ENCODE results near the gene KRTAP2-4. TPM values are rescaled to one million over a fixed set of nuclear protein-coding genes. Genes with fewer than 3 reads are reported as not detected.
A peak's percentile ranks its signal among the peaks of the same experiment; 100 is the strongest.

KRTAP2-4 gene
- total and polyA plus RNA-seq, 2 of the 13 experiments (the other 11 are each of a cell fraction or from before 2014, with no cell fraction given) = not detected

DNA sequence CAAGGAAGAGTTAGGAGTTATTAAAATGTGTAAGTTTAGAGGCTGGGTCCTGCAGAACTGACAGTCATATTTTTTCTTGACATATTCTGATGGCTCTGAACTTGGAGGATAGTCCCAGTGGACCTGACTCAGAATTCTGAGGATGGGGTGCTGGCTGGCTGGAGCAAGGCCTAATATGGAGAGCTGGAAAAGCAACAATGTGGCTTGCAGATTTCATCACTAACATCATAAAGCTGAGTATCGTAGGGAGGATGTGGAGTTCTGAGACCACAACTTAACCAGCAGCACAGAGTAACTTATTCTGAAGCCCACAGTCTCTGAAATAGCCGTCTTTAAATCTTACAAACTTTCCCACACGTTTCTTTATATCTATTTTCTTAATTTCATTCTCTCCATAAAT is 41.0 kb downstream of the KRTAP2-4 start:
- Histone ChIP-seq H3K4me2 (ENCODE audit: low read depth, low read length) (no peak overlapping the region), H4K20me1 (ENCODE audit: insufficient read depth, low read length) (no peaks in the 10 kb centered on the region), H3K27me3 (ENCODE audit: control insufficient read depth in 1 of 2, insufficient read depth in 2 of 2, low read length in 2 of 2) (no peaks in the 10 kb centered on the region; a peak in 1 of 5 replicates), H2AFZ (ENCODE audit: low read length) (no peak overlapping the region), H3K4me1 (ENCODE audit: insufficient read depth, low read length) (peaks cover 8% of the 10 kb centered on the region; the same call in 1 of the 2 replicates), H3K9ac (ENCODE audit: insufficient read depth, low read depth, low read length) (no peak overlapping the region), H3K27ac (ENCODE audit: extremely low read length, insufficient read depth, low read length) (no peak overlapping the region), H3K4me3 (replicated peaks in 1 of 3; ENCODE audit: insufficient read depth in 1 of 3, low read depth in 2 of 3, low read length in 3 of 3) (no peak overlapping the region), H3K36me3 (replicated peaks in 1 of 2; ENCODE audit: control insufficient read depth in 1 of 2, insufficient read depth in 2 of 2, low read length in 2 of 2) (no peaks in the 10 kb centered on the region), H3K9me3 (ENCODE audit: low read length) (no peaks in the 10 kb centered on the region; the same call in 1 of the 2 replicates), H3K79me2 (ENCODE audit: insufficient read depth, low read length) (no peaks in the 10 kb centered on the region)
- TF ChIP-seq ARNT2 (CRISPR knock-in tag; IDR thresholded peaks at IDR 0.05; ENCODE audit: low read depth) = no peak
- no peak for TF ChIP-seq ZKSCAN1 (IDR thresholded peaks at IDR 0.05; ENCODE audit: low read length)
- TF ChIP-seq, protein P1, sequence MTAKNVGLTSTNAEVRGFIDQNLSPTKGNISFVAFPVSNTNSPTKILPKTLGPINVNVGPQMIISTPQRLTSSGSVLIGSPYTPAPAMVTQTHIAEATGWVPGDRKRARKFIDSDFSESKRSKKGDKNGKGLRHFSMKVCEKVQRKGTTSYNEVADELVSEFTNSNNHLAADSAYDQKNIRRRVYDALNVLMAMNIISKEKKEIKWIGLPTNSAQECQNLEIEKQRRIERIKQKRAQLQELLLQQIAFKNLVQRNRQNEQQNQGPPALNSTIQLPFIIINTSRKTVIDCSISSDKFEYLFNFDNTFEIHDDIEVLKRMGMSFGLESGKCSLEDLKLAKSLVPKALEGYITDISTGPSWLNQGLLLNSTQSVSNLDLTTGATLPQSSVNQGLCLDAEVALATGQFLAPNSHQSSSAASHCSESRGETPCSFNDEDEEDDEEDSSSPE (CRISPR knock-in tag; IDR thresholded peaks at IDR 0.05) = no peak
- TF ChIP-seq, protein P2, sequence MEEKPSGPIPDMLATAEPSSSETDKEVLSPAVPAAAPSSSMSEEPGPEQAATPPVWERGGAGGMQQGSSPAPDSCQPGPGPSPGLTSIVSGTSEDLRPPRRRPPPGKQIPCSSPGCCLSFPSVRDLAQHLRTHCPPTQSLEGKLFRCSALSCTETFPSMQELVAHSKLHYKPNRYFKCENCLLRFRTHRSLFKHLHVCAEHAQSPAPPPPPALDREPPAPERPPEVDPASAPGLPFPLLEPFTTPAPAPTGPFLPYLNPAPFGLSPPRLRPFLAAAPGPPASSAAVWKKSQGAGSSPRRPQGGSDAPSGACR (CRISPR knock-in tag; IDR thresholded peaks at IDR 0.05) = no peak
- POLR2A ChIA-PET = no interaction called here
- FAIRE-seq (no peak), ATAC-seq (no peak), DNase-seq (ENCODE audit: low spot score) (no peak)
- in situ Hi-C loops (cut with HindIII; ENCODE audit: extremely low pct_ligation_motif_present, low pct_unique_long_range_greater_than_20kb) (no loop called here), intact Hi-C loops (cut with micrococcal nuclease; ENCODE audit: unreplicated experiment) (no loop called here)
- BruUV-seq (replicated peaks) = no TSS peak
- 45% methylated on average over 3 of the region's 3 CpGs for WGBS (ENCODE audit: low lambda C conversion rate)
- CTCF ChIA-PET (ENCODE audit: low intra/inter-chr PET ratio, low total read pairs) = no interaction called here

DNA sequence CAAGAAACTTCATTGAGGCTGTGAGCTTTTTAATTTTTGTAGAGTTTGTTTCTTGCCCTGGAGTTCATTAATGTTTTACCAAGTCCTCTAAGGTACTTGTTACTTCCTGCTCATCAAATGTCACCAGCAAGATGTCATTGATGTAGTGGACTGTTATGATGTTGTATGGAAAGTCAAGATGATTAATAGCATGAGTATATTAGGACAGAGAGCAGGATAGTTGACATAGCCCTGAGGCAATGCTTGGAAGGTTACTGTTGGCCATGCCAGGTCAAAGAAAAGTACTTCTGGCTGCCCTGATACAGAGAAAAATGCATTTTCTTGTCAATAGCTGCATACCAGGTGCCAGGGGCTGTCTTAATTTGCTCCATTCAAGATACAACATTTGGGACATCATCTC is 45.3 kb downstream of the KRTAP2-4 start:
- ATAC-seq (no peak), DNase-seq (ENCODE audit: low spot score) (peak; percentile 64), FAIRE-seq (no peak)
- intact Hi-C loops (cut with micrococcal nuclease; ENCODE audit: unreplicated experiment) (no loop called here), in situ Hi-C loops (cut with HindIII; ENCODE audit: extremely low pct_ligation_motif_present, low pct_unique_long_range_greater_than_20kb) (no loop called here)
- Histone ChIP-seq H3K4me2 (ENCODE audit: low read depth, low read length) (no peak overlapping the region), H4K20me1 (ENCODE audit: insufficient read depth, low read length) (no peaks in the 10 kb centered on the region), H3K9me3 (ENCODE audit: low read length) (no peaks in the 10 kb centered on the region; the same call in 1 of the 2 replicates), H3K4me1 (ENCODE audit: insufficient read depth, low read length) (peaks cover 34% of the 10 kb centered on the region), H3K27ac (ENCODE audit: extremely low read length, insufficient read depth, low read length) (no peak overlapping the region), H3K27me3 (ENCODE audit: control insufficient read depth in 1 of 2, insufficient read depth in 2 of 2, low read length in 2 of 2) (no peaks in the 10 kb centered on the region; a peak in 1 of 5 replicates), H3K79me2 (ENCODE audit: insufficient read depth, low read length) (no peaks in the 10 kb centered on the region), H3K36me3 (replicated peaks in 1 of 2; ENCODE audit: control insufficient read depth in 1 of 2, insufficient read depth in 2 of 2, low read length in 2 of 2) (no peaks in the 10 kb centered on the region), H3K9ac (ENCODE audit: insufficient read depth, low read depth, low read length) (no peak overlapping the region), H3K4me3 (replicated peaks in 1 of 3; ENCODE audit: insufficient read depth in 1 of 3, low read depth in 2 of 3, low read length in 3 of 3) (no peak overlapping the region), H2AFZ (ENCODE audit: low read length) (no peak overlapping the region)
- POLR2A ChIA-PET = interaction anchor here (1.3 kb wide), 1 partner anchor 10 kb away, joined by 4 read pairs; no protein-coding TSS in a partner anchor
- CTCF ChIA-PET (ENCODE audit: low intra/inter-chr PET ratio, low total read pairs) = no interaction called here
- no TSS peak for BruUV-seq (replicated peaks)
- TF ChIP-seq ZKSCAN8 (CRISPR knock-in tag; IDR thresholded peaks at IDR 0.05; ENCODE audit: borderline replicate concordance) (no peak), KDM6A (CRISPR knock-in tag; IDR thresholded peaks at IDR 0.05; ENCODE audit: low read depth) (no peak), POLR2A (IDR thresholded peaks at IDR 0.05; ENCODE audit: insufficient read depth in 1 of 2, low read depth in 2 of 2, low read length in 2 of 2) (no peak), FOXA3 (CRISPR knock-in tag; IDR thresholded peaks at IDR 0.05) (peak; percentile 34; the same call in 1 of the 2 replicates), SNAPC2 (CRISPR knock-in tag; IDR thresholded peaks at IDR 0.05) (no peak), TEAD3 (CRISPR knock-in tag; optimal IDR thresholded peaks at IDR 0.05; ENCODE audit: borderline replicate concordance) (peak; percentile 53), NR2F6 (IDR thresholded peaks at IDR 0.05) (no peak), NR2F6 (CRISPR knock-in tag; IDR thresholded peaks at IDR 0.05) (peak; percentile 30; the same call in 1 of the 2 replicates), SAP130 (CRISPR knock-in tag; IDR thresholded peaks at IDR 0.05; ENCODE audit: low read depth) (peak; percentile 46), FOXC1 (CRISPR knock-in tag; IDR thresholded peaks at IDR 0.05; ENCODE audit: borderline replicate concordance) (no peak), ZNF383 (CRISPR knock-in tag; IDR thresholded peaks at IDR 0.05; ENCODE audit: borderline replicate concordance) (no peak)
- TF ChIP-seq, protein P3, sequence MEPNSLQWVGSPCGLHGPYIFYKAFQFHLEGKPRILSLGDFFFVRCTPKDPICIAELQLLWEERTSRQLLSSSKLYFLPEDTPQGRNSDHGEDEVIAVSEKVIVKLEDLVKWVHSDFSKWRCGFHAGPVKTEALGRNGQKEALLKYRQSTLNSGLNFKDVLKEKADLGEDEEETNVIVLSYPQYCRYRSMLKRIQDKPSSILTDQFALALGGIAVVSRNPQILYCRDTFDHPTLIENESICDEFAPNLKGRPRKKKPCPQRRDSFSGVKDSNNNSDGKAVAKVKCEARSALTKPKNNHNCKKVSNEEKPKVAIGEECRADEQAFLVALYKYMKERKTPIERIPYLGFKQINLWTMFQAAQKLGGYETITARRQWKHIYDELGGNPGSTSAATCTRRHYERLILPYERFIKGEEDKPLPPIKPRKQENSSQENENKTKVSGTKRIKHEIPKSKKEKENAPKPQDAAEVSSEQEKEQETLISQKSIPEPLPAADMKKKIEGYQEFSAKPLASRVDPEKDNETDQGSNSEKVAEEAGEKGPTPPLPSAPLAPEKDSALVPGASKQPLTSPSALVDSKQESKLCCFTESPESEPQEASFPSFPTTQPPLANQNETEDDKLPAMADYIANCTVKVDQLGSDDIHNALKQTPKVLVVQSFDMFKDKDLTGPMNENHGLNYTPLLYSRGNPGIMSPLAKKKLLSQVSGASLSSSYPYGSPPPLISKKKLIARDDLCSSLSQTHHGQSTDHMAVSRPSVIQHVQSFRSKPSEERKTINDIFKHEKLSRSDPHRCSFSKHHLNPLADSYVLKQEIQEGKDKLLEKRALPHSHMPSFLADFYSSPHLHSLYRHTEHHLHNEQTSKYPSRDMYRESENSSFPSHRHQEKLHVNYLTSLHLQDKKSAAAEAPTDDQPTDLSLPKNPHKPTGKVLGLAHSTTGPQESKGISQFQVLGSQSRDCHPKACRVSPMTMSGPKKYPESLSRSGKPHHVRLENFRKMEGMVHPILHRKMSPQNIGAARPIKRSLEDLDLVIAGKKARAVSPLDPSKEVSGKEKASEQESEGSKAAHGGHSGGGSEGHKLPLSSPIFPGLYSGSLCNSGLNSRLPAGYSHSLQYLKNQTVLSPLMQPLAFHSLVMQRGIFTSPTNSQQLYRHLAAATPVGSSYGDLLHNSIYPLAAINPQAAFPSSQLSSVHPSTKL (CRISPR knock-in tag; IDR thresholded peaks at IDR 0.05) = peak; percentile 26; the same call in 1 of the 2 replicates

Data from HepG2 (cell line).